RWPE1 (cell line): ENCODE measurements around the gene CD300H.
A peak's percentile ranks its signal among the peaks of the same experiment; 100 is the strongest.

Experiments
- CTCF ChIA-PET: fragments of 350-600 bp; sonication (Branson Sonifier 250); formaldehyde crosslinking; extraction: SDS; loops from one replicate; lab custom pipeline; 2021; lab: Yijun Ruan, JAX
- POLR2A ChIA-PET: fragments of 400-600 bp; formaldehyde crosslinking; extraction: SDS; loops from one replicate; lab custom pipeline; 2020; ENCODE audit warnings: antibody characterized with exemption; ENCODE audit not compliant: low non-redundant PET; lab: Yijun Ruan, JAX
- DNase-seq: peaks from one replicate; pipeline ENCODE4 v3.0.0; 2012; ENCODE audit warnings: low spot score
- H3K27ac ChIP-seq: fragments of 450-650 bp; 2 replicates; pipeline ENCODE4 v1.5.1; 2017
- CTCF ChIP-seq: fragments of 450-650 bp; conservative IDR thresholded peaks from 2 replicates; pipeline ENCODE4 v1.5.1; 2017; ENCODE audit warnings: low read depth, mild to moderate bottlenecking

The CD300H gene

DNA sequence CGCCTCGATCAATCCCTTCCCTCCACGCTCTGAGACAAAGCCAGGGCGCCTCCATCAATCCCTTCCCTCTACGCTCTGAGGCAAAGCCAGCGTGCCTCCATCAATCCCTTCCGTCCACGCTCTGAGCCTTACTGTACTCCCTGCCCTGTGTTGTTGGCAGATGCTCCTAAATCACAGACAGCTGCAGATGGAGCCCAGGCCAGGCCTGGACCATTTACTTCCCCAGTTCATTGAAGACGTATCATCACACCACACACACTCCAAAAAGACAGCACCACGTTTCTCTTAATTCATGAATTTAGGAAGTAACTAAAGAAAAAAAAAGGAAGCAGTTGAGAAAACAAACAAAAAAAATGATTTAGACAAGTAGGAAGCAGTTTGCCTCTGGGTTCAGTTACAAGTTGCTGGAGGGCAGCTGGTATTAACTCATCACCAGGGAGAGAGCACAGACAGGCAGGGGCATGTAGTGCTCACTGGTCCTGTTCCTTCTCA, 32.2 kb upstream of the CD300H start:
- peak overlapping the region; percentile 86 for H3K27ac ChIP-seq
- ChIA-PET CTCF (interaction anchor here (0.5 to 0.7 kb wide), 4 partner anchors 17 to 295 kb away, joined by 3 to 4 read pairs (median 4); no protein-coding TSS in a partner anchor), POLR2A (interaction anchor here (0.6 kb wide), 1 partner anchor 392 kb away, joined by 3 read pairs; no protein-coding TSS in a partner anchor)
- peak; percentile 40 for DNase-seq
- TF ChIP-seq CTCF, result no peak

DNA sequence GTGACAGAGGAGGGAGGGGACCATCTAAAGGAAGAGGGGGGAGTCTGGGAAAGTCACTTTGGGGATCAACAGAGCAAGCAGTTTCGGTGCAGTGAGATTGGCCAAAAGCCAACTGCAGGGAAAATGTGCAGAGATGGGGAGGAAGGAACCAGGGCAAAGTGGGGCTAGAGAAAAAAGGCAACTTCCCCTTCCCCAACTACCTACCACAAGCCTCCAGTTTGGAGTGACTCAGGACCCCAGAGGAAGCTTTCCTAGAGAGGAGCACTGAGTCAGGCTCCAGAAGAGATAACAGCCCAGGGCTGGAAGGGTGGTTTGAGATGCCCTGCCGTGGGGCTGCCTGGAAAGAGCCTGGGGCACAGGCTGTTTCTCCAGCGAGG, 31.7 kb upstream of the CD300H start:
- H3K27ac ChIP-seq, result peak overlapping the region; percentile 86
- no peak for DNase-seq
- ChIA-PET CTCF (interaction anchor here (0.5 to 0.7 kb wide), 3 partner anchors 70 to 163 kb away, joined by 3 to 4 read pairs (median 3); no protein-coding TSS in a partner anchor), POLR2A (interaction anchor here (0.6 kb wide), 1 partner anchor 391 kb away, joined by 3 read pairs; no protein-coding TSS in a partner anchor)
- TF ChIP-seq CTCF, result no peak

DNA sequence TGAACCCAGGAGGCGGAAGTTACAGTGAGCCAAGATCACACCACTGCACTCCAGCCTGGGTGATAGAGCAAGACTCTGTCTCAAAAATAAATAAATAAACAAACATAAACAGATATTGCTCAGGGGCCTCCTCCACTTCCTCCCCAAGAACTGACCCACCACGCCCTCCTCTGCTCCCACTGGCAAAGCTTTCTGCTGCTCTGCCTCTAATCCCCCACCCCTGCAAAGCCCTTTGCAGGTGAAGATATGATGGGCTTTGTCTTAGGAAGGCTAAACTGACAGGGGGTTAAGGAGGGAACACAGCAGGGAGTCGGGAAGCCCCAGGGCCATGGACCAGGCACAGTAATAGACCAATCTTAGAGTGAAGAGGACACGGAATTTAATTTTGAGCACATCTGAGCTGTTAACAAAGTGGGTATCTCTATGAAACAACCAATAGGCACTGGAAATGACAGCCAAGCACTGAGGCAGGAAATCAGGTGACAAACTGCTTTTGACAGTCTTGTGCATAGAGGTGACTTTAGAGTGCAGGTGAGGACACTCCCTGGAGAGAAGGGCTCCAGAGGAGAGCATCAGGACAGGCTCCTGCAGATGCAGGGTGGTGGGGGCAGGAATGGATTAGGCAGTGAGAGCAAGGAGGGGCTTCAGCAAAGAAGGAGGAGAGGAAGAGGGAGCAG, 31.2 kb upstream of the CD300H start:
- peak overlapping the region; percentile 86 for H3K27ac ChIP-seq
- no peak for DNase-seq
- TF ChIP-seq CTCF, result no peak
- CTCF ChIA-PET, result interaction anchor here (0.7 kb wide), 1 partner anchor 139 kb away, joined by 3 read pairs; no protein-coding TSS in a partner anchor
- POLR2A ChIA-PET, result no interaction called here

DNA sequence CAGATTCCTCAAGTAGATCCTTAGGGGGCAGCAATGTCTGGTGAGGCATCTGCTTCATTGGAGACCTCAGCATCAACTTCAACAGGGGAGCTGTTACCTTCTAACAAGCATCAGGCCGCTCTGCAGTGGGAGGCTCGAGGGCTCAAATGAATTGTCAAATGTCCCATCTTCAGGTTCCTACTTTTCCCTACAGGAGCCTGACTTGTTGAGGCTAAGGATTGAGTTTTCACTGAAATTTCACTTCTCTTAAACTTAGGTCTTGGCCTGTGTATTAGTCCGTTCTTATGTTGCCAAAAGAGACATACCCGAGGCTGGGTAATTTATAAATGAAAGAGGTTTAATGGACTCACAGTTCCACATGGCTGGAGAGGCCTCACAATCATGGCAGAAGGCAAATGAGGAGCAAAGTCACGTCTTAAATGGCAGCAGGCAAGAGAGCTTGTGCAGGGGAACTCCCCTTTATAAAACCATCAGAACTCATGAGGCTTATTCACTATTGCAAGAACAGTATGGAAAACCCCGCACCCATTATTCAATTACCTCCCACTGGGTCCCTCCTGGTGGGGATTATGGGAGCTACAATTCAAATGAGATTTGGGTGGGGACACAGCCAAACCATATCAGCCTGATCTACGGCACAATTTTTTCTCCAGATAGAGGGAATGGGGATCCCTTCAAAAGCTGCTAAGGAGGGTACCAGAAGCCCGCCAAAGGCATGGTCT, 29.9 kb upstream of the CD300H start:
- POLR2A ChIA-PET, result no interaction called here
- CTCF ChIA-PET, result interaction anchor here (0.6 kb wide), 2 partner anchors 40 to 244 kb away, joined by 3 to 10 read pairs; no protein-coding TSS in a partner anchor
- no peak overlapping the region for H3K27ac ChIP-seq
- no peak for DNase-seq
- TF ChIP-seq CTCF, result no peak

GRCh38 chr17:74595037-74595750, 27.9 kb upstream of the CD300H start:
- H3K27ac ChIP-seq, result no peak overlapping the region
- TF ChIP-seq CTCF, result no peak
- no peak for DNase-seq
- POLR2A ChIA-PET, result no interaction called here
- CTCF ChIA-PET, result no interaction called here
